ENCODE results near the gene ADGRV1. TPM values are rescaled to one million over a fixed set of nuclear protein-coding genes. Genes with fewer than 3 reads are reported as not detected.

ADGRV1 gene
- total RNA-seq, 1 experiment from 2014 or later = 64.8 TPM

DNA sequence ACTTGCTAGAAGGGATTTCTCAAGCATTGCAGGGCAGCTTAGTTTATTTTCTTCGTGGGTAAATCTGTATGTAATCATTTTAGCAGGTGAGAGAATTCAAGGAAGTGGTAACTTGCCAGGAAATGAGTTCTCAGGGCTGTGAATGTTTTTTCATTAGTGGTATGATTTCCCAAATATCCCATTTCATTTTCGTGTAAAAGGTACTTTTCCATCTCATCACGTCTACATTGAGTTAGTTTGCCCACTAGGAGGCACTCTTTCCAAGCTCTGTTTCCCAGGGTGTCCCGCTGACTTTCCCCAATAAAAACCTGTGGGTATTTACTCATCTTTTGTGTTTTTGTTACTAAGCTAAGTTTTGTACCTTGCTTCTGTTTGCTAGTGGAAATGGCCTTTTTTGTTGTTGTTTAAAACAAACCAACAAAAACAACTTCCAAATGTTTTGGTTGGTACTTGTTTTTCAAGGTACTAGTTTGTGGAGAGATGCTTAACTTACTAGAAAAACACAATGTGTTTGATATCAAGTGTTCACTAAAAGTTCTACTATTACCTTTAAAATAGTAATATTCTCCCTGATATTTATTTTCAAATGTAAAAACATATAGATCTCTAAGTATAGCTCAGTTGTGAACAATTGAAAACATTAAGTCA lies 373.6 kb downstream of the ADGRV1 start:
- H3T11ph ChIP-seq (ENCODE audit: low read length) = no peak overlapping the region
- H2BK120ac ChIP-seq (ENCODE audit: low read depth, low read length, poor library complexity, severe bottlenecking) = no peak overlapping the region
- TF ChIP-seq, protein P1, sequence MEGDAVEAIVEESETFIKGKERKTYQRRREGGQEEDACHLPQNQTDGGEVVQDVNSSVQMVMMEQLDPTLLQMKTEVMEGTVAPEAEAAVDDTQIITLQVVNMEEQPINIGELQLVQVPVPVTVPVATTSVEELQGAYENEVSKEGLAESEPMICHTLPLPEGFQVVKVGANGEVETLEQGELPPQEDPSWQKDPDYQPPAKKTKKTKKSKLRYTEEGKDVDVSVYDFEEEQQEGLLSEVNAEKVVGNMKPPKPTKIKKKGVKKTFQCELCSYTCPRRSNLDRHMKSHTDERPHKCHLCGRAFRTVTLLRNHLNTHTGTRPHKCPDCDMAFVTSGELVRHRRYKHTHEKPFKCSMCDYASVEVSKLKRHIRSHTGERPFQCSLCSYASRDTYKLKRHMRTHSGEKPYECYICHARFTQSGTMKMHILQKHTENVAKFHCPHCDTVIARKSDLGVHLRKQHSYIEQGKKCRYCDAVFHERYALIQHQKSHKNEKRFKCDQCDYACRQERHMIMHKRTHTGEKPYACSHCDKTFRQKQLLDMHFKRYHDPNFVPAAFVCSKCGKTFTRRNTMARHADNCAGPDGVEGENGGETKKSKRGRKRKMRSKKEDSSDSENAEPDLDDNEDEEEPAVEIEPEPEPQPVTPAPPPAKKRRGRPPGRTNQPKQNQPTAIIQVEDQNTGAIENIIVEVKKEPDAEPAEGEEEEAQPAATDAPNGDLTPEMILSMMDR (conservative IDR thresholded peaks at IDR 0.05) = peak; percentile 88
- H3K79me2 ChIP-seq (ENCODE audit: insufficient read depth, low read length) = no peaks in the 10 kb centered on the region
- H3K4me2 ChIP-seq (ENCODE audit: insufficient read depth, insufficient read length, low read length) = no peak overlapping the region
- peaks cover 5 to 14% of the 10 kb centered on the region in 2 experiments; a peak in 4 of 5 replicates for H3K9me3 Mint-ChIP-seq
- H3K9me3 ChIP-seq (ENCODE audit: control insufficient read depth, low read depth, low read length) = no peaks in the 10 kb centered on the region
- H4K5ac ChIP-seq (ENCODE audit: insufficient read length, low read depth, low read length) = no peak overlapping the region
- H3K23me2 ChIP-seq (ENCODE audit: insufficient read length, low read depth, low read length, poor library complexity, severe bottlenecking) = no peaks in the 10 kb centered on the region
- no peak overlapping the region for H2AK5ac ChIP-seq (ENCODE audit: insufficient read length, low read length)
- H3K56ac ChIP-seq (ENCODE audit: insufficient read length, low read depth, low read length) = no peak overlapping the region
- H3K18ac ChIP-seq (ENCODE audit: insufficient read length, low read depth, low read length) = no peak overlapping the region
- peak overlapping the region in 2 of 3 experiments; percentile 89 to 91; a peak in 4 of 7 replicates for H3K27ac Mint-ChIP-seq
- H3K4me1 ChIP-seq (ENCODE audit: insufficient read depth, low read length) = no peaks in the 10 kb centered on the region
- H4K20me1 ChIP-seq (ENCODE audit: control insufficient read depth, insufficient read depth, insufficient read length) = no peaks in the 10 kb centered on the region
- H3K14ac ChIP-seq (ENCODE audit: insufficient read depth, low read length) = no peak overlapping the region
- H3K4me1 Mint-ChIP-seq = peaks cover 21 to 39% of the 10 kb centered on the region in 2 experiments
- no peak overlapping the region for H3K9ac ChIP-seq (ENCODE audit: extremely low read depth, insufficient read length, low read length)
- H4K91ac ChIP-seq (ENCODE audit: insufficient read length, low read depth, low read length) = no peak overlapping the region
- H3K27ac ChIP-seq (ENCODE audit: insufficient read length, low read depth, low read length) = no peak overlapping the region
- peak; percentile 51 for DNase-seq
- H3K79me1 ChIP-seq (ENCODE audit: insufficient read depth, low read depth, low read length, poor library complexity, severe bottlenecking) = no peaks in the 10 kb centered on the region
- H3K4ac ChIP-seq (ENCODE audit: low read depth, low read length) = no peak overlapping the region
- no peak overlapping the region for H3K23ac ChIP-seq (ENCODE audit: insufficient read length, low read depth, low read length)
- H2BK20ac ChIP-seq (ENCODE audit: low read depth, low read length, poor library complexity, severe bottlenecking) = no peak overlapping the region
- no CpG with 5 or more reads among the region's 4 CpGs for WGBS (ENCODE audit: extremely low coverage, insufficient read length, low lambda C conversion rate)
- H3K27me3 Mint-ChIP-seq (ENCODE audit: low read depth) = no peaks in the 10 kb centered on the region
- H2BK12ac ChIP-seq (ENCODE audit: insufficient read length, low read depth, low read length) = no peak overlapping the region
- H3K27me3 ChIP-seq (ENCODE audit: insufficient read depth, low read length) = no peaks in the 10 kb centered on the region
- H2BK15ac ChIP-seq (ENCODE audit: low read depth, low read length) = no peak overlapping the region
- no peak overlapping the region for H2AFZ ChIP-seq (ENCODE audit: low read length)
- no peak overlapping the region for H3K4me3 Mint-ChIP-seq
- no peak overlapping the region for H2BK5ac ChIP-seq (ENCODE audit: insufficient read length, low read length)
- H4K8ac ChIP-seq (replicated peaks; ENCODE audit: insufficient read length, low read depth, low read length) = no peak overlapping the region
- peaks cover 5 to 28% (median 8%) of the 10 kb centered on the region in 3 experiments for H3K36me3 Mint-ChIP-seq (ENCODE audit: insufficient read depth in 1 of 3, low read depth in 3 of 3)

Measured in H9 (cell line).